NK-92 (cell line): ENCODE data around the gene ZFP62.
"Not testable (repeated sequence)": the region's sequence is repeated elsewhere in the genome, so short reads cannot be mapped to it uniquely, and the experiment has no call there.

Source experiments
- DNase-seq: peaks from one replicate; lab custom pipeline; 2025; ENCODE audit not compliant: unreplicated experiment; lab: John Stamatoyannopoulos, UW

ZFP62 gene

DNA sequence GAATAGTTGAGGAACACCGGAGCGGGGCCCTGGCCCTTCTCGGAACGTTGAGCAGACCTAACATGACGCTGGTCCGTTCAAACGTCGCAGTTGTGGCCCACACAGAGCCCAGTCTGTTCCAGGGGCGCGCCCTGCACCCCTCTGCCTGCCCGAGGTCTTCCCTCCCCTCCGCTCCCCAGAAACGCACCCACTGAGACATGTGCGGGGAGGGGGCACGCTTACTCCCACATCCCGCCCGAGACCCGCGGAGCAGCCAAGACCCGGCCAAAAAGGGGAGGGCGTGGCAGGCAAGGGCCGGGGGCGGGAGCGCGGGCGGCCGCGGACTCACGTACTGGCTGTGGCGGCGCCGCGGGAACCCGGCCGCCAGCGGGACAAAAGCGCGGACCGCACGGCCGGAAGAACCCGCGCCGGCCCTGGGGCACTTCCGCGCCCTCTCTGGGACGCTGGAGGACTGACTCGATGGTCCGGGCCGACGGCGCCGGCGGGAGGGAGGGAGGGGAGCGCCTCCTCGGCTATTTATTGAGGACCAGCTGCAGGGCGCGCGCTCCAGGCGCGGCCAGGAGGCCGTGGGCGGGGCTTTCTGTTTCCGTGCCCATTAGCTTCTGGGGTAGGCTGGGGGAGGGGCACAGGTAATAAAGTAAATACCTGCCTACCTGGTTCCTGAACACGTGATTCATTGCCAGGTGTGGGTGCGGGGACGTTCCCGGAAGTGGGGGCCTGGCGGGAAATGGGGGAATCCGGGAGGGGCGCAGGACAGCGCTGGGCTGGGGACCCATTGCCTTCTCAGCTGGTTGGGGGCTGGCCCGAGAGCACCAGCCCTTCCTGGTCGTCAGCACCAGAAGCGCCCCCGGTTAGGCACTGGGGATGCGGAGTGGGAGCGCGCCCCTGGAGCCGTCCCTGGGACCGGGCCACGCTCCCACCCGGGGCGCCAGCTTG is at the start of gene ZFP62:
ZFP62 (minus strand) TSS at position 390 of the 936 bp plus-strand sequence; CDS start at position 333, 57 bp downstream.
- no peak for DNase-seq

DNA sequence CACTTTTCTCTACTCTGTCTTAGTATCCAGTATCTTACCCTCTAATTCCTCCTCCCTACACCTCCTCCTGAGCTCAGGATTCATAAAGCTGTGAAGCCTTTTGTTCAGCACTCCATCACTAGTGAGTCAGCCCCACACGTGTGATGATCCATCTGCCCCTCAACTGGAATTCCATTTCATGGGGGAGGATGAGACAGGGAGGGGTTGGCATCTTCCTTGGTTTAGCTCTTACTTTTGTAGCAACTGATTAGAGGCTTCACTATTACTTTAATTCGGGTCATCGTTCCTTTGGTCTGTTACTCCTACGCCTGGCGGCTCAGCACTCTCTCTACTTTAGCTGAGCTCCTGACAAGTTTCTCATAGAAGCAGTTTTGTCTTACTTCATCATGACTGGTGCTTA is 49.7 kb upstream of the ZFP62 start:
- DNase-seq, result no peak

GRCh38 chr5:180910182-180910581 is 49.1 kb upstream of the ZFP62 start:
- no peak for DNase-seq

GRCh38 chr5:180909782-180910181 is 48.7 kb upstream of the ZFP62 start:
- DNase-seq, result no peak

DNA sequence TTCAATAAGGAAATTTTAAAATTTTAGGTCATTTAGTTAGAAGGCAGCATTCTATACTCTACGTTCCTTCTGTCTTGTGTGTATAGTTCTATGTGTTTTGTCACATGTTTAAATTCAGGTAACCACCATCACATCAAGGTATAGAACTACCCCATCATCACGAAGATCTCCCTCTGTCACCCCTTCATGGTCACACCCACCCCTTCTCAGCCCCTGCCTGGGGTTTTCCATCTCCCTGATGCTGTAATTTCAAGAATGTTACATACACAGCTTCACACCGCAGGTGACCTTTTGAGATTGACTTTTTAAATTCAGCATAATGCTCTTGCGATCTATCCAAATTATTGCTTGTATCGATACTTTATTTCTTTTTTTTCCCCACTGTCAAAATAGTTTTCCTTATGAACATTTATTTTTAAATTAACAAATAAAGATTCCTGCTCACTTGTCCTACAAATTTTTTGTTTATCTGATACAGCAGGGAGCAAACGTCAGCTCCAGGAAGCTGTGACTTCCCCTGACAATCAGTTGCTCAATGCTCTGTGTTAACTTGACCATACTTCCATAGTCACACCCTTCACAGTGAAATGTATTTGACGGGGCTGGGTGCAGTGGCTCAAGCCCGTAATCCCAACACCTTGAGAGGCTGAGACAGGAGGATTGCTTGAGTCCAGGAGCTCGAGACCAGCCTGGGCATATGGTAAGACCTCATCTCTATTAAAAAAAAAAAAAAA is 48.1 kb upstream of the ZFP62 start:
- DNase-seq, result no peak

DNA sequence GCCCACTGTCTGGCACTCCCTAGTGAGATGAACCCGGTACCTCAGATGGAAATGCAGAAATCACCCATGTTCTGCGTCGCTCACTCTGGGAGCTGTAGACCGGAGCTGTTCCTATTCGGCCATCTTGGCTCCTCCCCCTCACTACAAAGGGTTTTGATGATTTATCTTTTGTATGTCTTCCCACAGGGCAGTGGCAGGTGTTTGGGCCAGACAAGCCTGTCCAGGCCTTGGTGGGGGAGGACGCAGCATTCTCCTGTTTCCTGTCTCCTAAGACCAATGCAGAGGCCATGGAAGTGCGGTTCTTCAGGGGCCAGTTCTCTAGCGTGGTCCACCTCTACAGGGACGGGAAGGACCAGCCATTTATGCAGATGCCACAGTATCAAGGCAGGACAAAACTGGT is 47.3 kb upstream of the ZFP62 start:
- DNase-seq, result no peak

DNA sequence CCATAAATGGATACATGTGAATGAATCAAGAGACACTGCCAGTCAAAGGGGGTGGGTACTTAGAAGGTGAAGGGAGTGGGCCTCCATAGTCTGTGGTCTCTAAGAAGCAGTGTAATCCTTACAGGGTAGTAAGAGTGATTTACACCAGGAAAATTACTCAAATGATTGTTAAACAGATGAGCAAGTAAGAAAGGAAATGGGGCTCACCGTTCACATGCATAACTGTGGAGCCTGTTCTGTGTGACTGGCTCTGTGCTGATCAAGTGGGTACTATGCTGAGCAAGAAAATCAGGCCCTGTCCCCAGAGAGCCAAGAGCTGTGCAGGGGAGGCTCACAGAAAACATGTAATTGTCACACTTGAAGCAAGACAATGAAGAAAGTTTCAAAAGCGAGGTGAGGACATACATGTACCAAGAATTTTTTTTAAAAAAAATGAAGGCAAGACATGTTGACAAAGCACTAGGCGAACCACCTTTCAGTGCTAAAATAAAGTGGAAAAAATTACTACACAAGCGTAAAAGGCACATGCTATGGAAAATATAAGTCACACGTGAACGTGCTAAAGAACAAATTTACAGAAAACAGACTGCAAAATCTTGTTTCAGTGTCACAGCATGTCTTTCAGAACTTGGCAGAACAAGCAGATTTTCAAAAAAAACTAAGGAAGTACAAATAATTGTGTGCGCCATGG is 40.4 kb upstream of the ZFP62 start:
- DNase-seq, result no peak

- no peak for DNase-seq
These were observed 39.1 kb upstream of the ZFP62 start for GRCh38 chr5:180900178-180900577.

DNA sequence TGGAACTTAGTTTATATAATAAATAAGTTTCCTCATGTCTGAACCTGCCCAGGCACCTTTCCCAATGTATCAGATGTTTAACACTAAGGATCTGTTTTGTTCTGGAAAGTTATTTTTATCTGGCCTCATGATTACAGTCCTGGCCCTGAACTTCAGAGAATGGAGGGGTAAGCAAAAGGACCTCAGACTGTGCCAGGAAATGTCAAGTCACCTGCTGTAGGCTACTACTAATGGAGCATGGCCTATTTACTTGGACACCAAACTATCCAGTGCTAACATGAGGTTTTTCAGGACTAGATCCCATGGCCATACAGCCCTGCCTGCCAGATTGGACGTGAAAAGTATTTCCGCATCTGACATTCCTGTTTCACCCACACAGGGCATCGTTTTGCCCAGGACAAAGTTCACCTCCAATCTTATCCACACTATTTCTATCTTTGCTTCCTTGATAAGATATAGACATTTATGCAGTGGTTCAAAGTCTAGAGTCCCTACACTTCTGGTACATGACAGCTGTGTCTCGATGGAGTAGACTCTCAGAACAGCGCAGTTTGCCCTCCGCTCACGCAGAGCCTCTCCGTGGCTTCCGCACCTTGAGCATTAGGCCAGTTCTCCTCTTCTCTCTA is 37.7 kb upstream of the ZFP62 start, which contains the start of gene BTNL8:
BTNL8 (plus strand) TSS at position 539 of the 626 bp plus-strand sequence. CDS start 152 bp downstream, outside the sequence.
- DNase-seq, result no peak

DNA sequence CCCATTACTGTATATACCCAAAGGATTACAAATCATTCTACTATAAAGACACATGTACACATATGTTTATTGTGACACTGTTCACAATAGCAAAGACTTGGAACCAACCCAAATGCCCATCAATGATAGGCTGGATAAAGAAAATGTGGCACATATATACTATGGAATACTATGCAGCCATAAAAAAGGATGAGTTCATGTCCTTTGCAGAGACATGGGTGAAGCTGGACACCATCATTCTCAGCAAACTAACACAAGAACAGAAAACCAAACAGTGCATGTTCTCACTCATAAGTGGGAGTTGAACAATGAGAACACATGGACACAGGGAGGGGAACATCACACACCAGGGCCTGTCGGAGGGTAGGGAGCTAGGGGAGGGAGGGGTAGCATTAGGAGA is 34.3 kb upstream of the ZFP62 start:
- not testable (repeated sequence) for DNase-seq

- DNase-seq, result no peak
These were observed 28.3 kb upstream of the ZFP62 start for GRCh38 chr5:180889381-180889780.

GRCh38 chr5:180885845-180886529 is 24.9 kb upstream of the ZFP62 start:
- DNase-seq, result not testable (repeated sequence)

- DNase-seq, result no peak
These were observed 14.9 kb upstream of the ZFP62 start for GRCh38 chr5:180875860-180876426.

GRCh38 chr5:180874804-180875582 is 13.9 kb upstream of the ZFP62 start:
- DNase-seq, result no peak

DNA sequence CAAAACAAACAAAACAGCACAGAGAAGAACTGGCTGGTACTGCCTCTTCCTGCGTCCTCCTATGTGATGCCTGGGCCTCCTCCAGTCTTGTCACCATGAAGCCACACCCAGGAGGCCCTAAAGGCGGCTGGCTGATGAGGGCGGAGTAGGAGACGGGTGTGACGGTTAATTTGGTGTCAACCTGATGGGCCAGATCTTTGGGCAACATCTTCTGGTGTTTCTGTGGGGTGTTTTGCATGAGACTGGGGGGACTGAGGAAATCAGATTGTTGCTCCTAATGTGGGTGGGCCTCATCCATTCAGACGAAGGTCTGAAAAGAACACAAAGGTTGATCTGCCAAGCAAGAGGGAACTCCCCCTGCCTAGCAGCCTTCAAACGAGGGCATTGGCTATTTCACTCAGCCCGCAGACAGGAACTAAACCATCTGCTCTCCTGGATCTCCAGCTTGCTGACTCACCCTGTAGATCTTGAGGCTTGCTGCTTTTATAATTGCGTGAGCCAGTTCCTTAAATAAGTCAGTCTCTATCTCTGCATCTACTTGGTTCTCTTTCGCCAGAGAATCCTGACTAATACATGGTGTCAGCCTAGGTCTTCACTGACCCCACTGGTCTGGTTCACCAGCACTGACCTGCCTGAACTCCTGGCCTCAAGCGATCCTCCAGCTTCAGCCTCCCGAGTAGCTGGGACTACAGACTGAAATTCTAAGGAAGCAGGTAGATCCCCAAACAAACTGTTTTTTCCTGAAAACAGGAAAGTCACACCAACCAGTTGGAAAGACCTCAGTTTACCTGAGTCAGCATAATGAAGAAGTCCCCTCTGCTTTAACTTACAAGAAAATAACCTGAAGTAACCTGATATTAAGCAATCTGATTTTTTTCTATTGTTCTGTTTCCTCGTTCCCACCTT is 12.8 kb upstream of the ZFP62 start:
- DNase-seq, result no peak

GRCh38 chr5:180872419-180872818 is 11.3 kb upstream of the ZFP62 start:
- DNase-seq, result no peak

DNA sequence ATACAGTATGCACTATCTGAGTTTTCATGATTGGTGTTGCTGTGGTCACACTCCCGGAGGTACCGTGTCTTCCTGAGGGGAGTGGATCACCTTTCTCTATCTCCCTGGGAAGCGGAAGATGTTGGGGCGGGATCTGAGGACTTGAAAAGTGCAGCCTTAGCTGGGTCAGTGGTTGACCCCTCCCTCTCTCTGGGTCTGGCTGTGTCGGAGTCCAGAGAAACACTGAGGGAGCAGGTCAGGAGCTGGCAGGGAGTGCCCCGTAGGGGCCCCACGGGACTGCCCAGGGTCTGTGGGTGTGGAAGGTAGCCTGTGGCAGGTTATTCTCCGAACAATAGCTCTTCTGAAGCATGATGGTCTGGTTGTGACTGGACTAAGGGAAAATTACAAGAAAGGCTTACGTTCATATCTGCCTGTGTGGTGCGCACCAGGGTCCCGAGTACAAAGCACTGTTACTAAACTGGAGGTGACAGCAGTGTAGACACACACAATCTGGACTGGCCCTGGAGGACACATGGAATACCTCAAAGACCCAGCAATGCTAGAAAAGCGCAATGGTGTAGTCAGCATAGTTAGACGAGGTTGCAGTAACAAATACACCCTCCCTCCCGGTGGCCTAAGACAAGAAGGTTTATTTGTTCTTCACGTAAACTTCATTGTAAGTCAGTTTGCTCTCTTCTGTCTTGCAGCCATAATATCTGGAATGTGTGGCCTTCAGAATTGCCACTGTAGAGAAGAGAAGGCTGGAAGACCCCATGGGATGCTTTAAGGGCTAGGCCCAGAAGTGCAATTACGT is 9.4 kb upstream of the ZFP62 start:
- no peak for DNase-seq
